Fibroblast of the conjunctiva (primary cell): ENCODE measurements around the gene CNGB1.
"Not testable (repeated sequence)": the region's sequence is repeated elsewhere in the genome, so short reads cannot be mapped to it uniquely, and the experiment has no call there.

Experiments used
- DNase-seq: peaks from one replicate; pipeline ENCODE4 v3.0.0-alpha.2; 2010; ENCODE audit warnings: low read depth

The CNGB1 gene

GRCh38 chr16:57855188-57855587 lies 115.7 kb downstream of the CNGB1 start:
- DNase-seq = no peak

- DNase-seq = no peak
These were observed 118.7 kb downstream of the CNGB1 start for GRCh38 chr16:57852189-57852588.

- DNase-seq = no peak
These were observed 122.7 kb downstream of the CNGB1 start for GRCh38 chr16:57848181-57848580.

- DNase-seq = not testable (repeated sequence)
These were observed 124.0 kb downstream of the CNGB1 start for GRCh38 chr16:57846931-57847330.

- no peak for DNase-seq
These were observed 124.7 kb downstream of the CNGB1 start for GRCh38 chr16:57846078-57846697.

- DNase-seq = no peak
These were observed 125.8 kb downstream of the CNGB1 start for GRCh38 chr16:57845115-57845514.

- DNase-seq = no peak
These were observed 126.4 kb downstream of the CNGB1 start for GRCh38 chr16:57844416-57845030.

GRCh38 chr16:57843400-57843799 lies 127.5 kb downstream of the CNGB1 start:
- no peak for DNase-seq

- no peak for DNase-seq
These were observed 128.3 kb downstream of the CNGB1 start for GRCh38 chr16:57842601-57843000.

- DNase-seq = no peak
These were observed 130.1 kb downstream of the CNGB1 start for GRCh38 chr16:57840833-57841232.

- DNase-seq = no peak
These were observed 132.8 kb downstream of the CNGB1 start for GRCh38 chr16:57838161-57838560.

GRCh38 chr16:57837305-57838125 lies 133.4 kb downstream of the CNGB1 start:
- DNase-seq = no peak

GRCh38 chr16:57835439-57835838 lies 135.5 kb downstream of the CNGB1 start:
- DNase-seq = not testable (repeated sequence)

GRCh38 chr16:57834936-57835335 lies 136.0 kb downstream of the CNGB1 start:
- no peak for DNase-seq
